ENCODE results near the gene RPL37A.

DNA sequence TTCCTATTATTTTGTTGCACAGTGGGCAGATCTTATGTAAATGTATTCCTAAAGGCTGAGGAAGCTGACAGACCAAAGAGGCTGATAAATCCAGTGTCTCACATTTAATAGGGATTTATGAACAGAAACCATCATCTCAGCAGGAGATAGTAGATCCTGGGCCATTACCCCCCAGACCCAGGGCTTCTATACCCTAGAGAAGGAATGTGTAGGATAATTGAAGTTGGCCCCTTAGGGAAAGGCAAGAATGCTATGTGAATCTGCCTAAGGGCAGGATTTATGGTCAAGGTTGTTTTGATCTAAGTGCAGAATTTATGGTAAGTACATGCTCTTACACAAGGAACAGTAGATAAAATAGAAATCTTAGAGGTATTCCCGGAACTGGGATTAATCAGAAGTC, 29.0 kb downstream of the RPL37A start:
- TF ChIP-seq, protein P1, sequence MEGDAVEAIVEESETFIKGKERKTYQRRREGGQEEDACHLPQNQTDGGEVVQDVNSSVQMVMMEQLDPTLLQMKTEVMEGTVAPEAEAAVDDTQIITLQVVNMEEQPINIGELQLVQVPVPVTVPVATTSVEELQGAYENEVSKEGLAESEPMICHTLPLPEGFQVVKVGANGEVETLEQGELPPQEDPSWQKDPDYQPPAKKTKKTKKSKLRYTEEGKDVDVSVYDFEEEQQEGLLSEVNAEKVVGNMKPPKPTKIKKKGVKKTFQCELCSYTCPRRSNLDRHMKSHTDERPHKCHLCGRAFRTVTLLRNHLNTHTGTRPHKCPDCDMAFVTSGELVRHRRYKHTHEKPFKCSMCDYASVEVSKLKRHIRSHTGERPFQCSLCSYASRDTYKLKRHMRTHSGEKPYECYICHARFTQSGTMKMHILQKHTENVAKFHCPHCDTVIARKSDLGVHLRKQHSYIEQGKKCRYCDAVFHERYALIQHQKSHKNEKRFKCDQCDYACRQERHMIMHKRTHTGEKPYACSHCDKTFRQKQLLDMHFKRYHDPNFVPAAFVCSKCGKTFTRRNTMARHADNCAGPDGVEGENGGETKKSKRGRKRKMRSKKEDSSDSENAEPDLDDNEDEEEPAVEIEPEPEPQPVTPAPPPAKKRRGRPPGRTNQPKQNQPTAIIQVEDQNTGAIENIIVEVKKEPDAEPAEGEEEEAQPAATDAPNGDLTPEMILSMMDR (IDR thresholded peaks at IDR 0.05; ENCODE audit: borderline replicate concordance, extremely low read depth, low read length, poor library complexity, severe bottlenecking): no peak
- TF ChIP-seq EZH2 (IDR thresholded peaks at IDR 0.05; ENCODE audit: borderline replicate concordance, low read depth, low read length, severe bottlenecking): no peak
